GM23338 (cell line): ENCODE measurements around the gene ARR3. TPM values are rescaled to one million over a fixed set of nuclear protein-coding genes. Genes with fewer than 3 reads are reported as not detected.

Experiments
- ATAC-seq: fragments of 200-7000 bp; cut with Tn5 transposase; 3 replicates; pipeline ENCODE4 v1.9.1; 2020
- DNase-seq: peaks from one replicate; pipeline ENCODE4 v3.0.0-alpha.2; 2015; ENCODE audit warnings: low spot score
- H2AFZ ChIP-seq: fragments of 200-600 bp; sonication (generic); 2 replicates; pipeline ENCODE4 v1.8.0; 2016; ENCODE audit warnings: antibody characterized with exemption, mild to moderate bottlenecking, moderate library complexity
- H3F3A ChIP-seq: fragments of 200-600 bp; sonication (generic); replicated peaks from 2 replicates; pipeline ENCODE4 v1.8.0; 2017; ENCODE audit warnings: antibody characterized with exemption, mixed run types, low read depth
- H3K27ac ChIP-seq: fragments of 200-600 bp; sonication (generic); 2 replicates; pipeline ENCODE4 v1.6.1; 2016; ENCODE audit warnings: low read depth
- H3K27me3 ChIP-seq: fragments of 200-600 bp; sonication (generic); 2 replicates; pipeline ENCODE4 v1.8.0; 2016; ENCODE audit warnings: mild to moderate bottlenecking, mixed run types, moderate library complexity; ENCODE audit not compliant: insufficient read depth
- H3K36me3 ChIP-seq: fragments of 200-600 bp; sonication (generic); 2 replicates; pipeline ENCODE4 v1.8.0; 2016; ENCODE audit warnings: mild to moderate bottlenecking; ENCODE audit not compliant: insufficient read depth
- H3K4me1 ChIP-seq: fragments of 200-600 bp; sonication (generic); 2 replicates; pipeline ENCODE4 v1.8.0; 2016; ENCODE audit warnings: mild to moderate bottlenecking, moderate library complexity; ENCODE audit not compliant: insufficient read depth
- H3K4me2 ChIP-seq: fragments of 200-600 bp; sonication (generic); 2 replicates; pipeline ENCODE4 v1.7.1; 2017; ENCODE audit warnings: mixed run types
- H3K4me3 ChIP-seq: fragments of 200-600 bp; sonication (generic); 2 replicates; pipeline ENCODE4 v1.6.1; 2016; ENCODE audit warnings: mixed run types
- H3K79me2 ChIP-seq: fragments of 200-600 bp; sonication (generic); replicated peaks from 2 replicates; pipeline ENCODE4 v1.8.0; 2017; ENCODE audit warnings: mild to moderate bottlenecking; ENCODE audit not compliant: insufficient read depth
- H3K9me2 ChIP-seq: fragments of 200-600 bp; sonication (generic); 2 replicates; pipeline ENCODE4 v1.8.0; 2017; ENCODE audit not compliant: insufficient read depth
- H4K20me1 ChIP-seq: fragments of 200-600 bp; sonication (generic); replicated peaks from 2 replicates; pipeline ENCODE4 v1.8.0; 2017; ENCODE audit warnings: mild to moderate bottlenecking; ENCODE audit not compliant: insufficient read depth
- H3K27ac Mint-ChIP-seq: 2 replicates; pipeline ENCODE4 v1.8.0; 2020; ENCODE audit warnings: inconsistent platforms, mild to moderate bottlenecking, moderate library complexity, mixed read lengths
- H3K27me3 Mint-ChIP-seq: 3 replicates; pipeline ENCODE4 v1.8.0; 2022; ENCODE audit warnings: low read depth, mild to moderate bottlenecking, moderate library complexity, mixed read lengths, inconsistent platforms; ENCODE audit not compliant: insufficient read depth, poor library complexity
- H3K36me3 Mint-ChIP-seq: 3 replicates; pipeline ENCODE4 v1.8.0; 2021; ENCODE audit warnings: low read depth, mild to moderate bottlenecking, inconsistent platforms, moderate library complexity, mixed read lengths
- H3K4me1 Mint-ChIP-seq: 3 replicates; pipeline ENCODE4 v1.8.0; 2020; ENCODE audit warnings: mild to moderate bottlenecking, inconsistent platforms, mixed read lengths
- H3K4me3 Mint-ChIP-seq: 3 replicates; pipeline ENCODE4 v1.8.0; 2021; ENCODE audit warnings: moderate library complexity, mild to moderate bottlenecking, inconsistent platforms, mixed read lengths
- H3K9me3 Mint-ChIP-seq: 3 replicates; pipeline ENCODE4 v1.8.0; 2020; ENCODE audit warnings: moderate library complexity, mild to moderate bottlenecking, inconsistent platforms, mixed read lengths
- CTCF ChIP-seq, 2 experiments: fragments of 200-600 bp in 1 of 2; sonication (generic) in 1 of 2; conservative IDR thresholded peaks; 2 replicates each; pipeline versions ENCODE4 v1.5.1 to v1.6.1; 2016 to 2017; ENCODE audit warnings: antibody characterized with exemption in 2 of 2, low read depth in 2 of 2, mild to moderate bottlenecking in 2 of 2, moderate library complexity in 1 of 2
- ETS1 ChIP-seq: IDR thresholded peaks from 2 replicates; pipeline ENCODE4 v1.6.1; 2016; ENCODE audit warnings: antibody characterized with exemption
- EZH2 ChIP-seq: fragments of 200-600 bp; sonication (generic); IDR thresholded peaks from one replicate; pipeline ENCODE4 v1.8.0; 2017; ENCODE audit warnings: antibody characterized with exemption, mild to moderate bottlenecking, low read depth; ENCODE audit not compliant: unreplicated experiment
- EZH2phosphoT487 ChIP-seq: fragments of 200-600 bp; sonication (generic); IDR thresholded peaks from one replicate; pipeline ENCODE4 v1.8.1; 2018; ENCODE audit warnings: antibody characterized with exemption; ENCODE audit not compliant: unreplicated experiment
- JUNB ChIP-seq: IDR thresholded peaks from one replicate; pipeline ENCODE4 v1.6.1; 2016; ENCODE audit warnings: antibody characterized with exemption; ENCODE audit not compliant: unreplicated experiment
- NANOG ChIP-seq: IDR thresholded peaks from 2 replicates; pipeline ENCODE4 v1.6.1; 2016; ENCODE audit warnings: antibody characterized with exemption, borderline replicate concordance
- POLR2AphosphoS5 ChIP-seq: IDR thresholded peaks from 2 replicates; pipeline ENCODE4 v1.6.1; 2016; ENCODE audit warnings: antibody characterized with exemption, low read depth
- REST ChIP-seq: IDR thresholded peaks from one replicate; pipeline ENCODE4 v1.6.1; 2018; ENCODE audit warnings: antibody characterized with exemption; ENCODE audit not compliant: unreplicated experiment
- STAT1 ChIP-seq: IDR thresholded peaks from one replicate; pipeline ENCODE4 v1.6.1; 2016; ENCODE audit warnings: antibody characterized with exemption; ENCODE audit not compliant: unreplicated experiment
- ZNF114 ChIP-seq: fragments of 250-450 bp; sonication (Bioruptor Pico); IDR thresholded peaks from 2 replicates; pipeline ENCODE4 v1.5.0; 2020; ENCODE audit warnings: mild to moderate bottlenecking, moderate library complexity
- ZNF331 ChIP-seq: fragments of 250-450 bp; sonication (Bioruptor Pico); IDR thresholded peaks from 2 replicates; pipeline ENCODE4 v1.5.0; 2020; ENCODE audit warnings: low read depth, mild to moderate bottlenecking, moderate library complexity
- ZNF462 ChIP-seq: fragments of 250-450 bp; sonication (Bioruptor Pico); IDR thresholded peaks from 2 replicates; pipeline ENCODE4 v1.5.0; 2020; ENCODE audit warnings: mild to moderate bottlenecking, moderate library complexity
- polyA plus RNA-seq: library from polyadenylated mRNA; unstranded; fragments of >200 nt; fragmentation: Nextera tagmentation; extraction: Ambion mirVana; gene quantifications from 2 replicates; pipeline ENCODE4 v1.2.1, GENCODE V29; 2016
- total RNA-seq: library from RNA; depleted of rRNA; stranded (reverse); fragments of >200 nt; shearing (Covaris generic); gene quantifications from 2 replicates; pipeline ENCODE4 v1.2.3, GENCODE V29; 2014

ARR3 gene
- total and polyA plus RNA-seq, 2 experiments from 2014 or later = not detected

- Mint-ChIP-seq H3K27ac (no peak overlapping the region), H3K27me3 (no peaks in the 10 kb centered on the region), H3K4me3 (no peak overlapping the region), H3K9me3 (no peaks in the 10 kb centered on the region), H3K36me3 (no peaks in the 10 kb centered on the region), H3K4me1 (peaks cover 12% of the 10 kb centered on the region)
- H3K4me3 ChIP-seq = no peak overlapping the region
- H3K4me1 ChIP-seq = no peaks in the 10 kb centered on the region
- no peak overlapping the region for H3K27ac ChIP-seq
- DNase-seq = no peak
- H2AFZ ChIP-seq = no peak overlapping the region
- no peak overlapping the region for H3K4me2 ChIP-seq
- TF ChIP-seq ZNF331 (CRISPR knock-in tag) (no peak), REST (no peak), CTCF (conservative IDR thresholded peaks at IDR 0.05; ENCODE audit: low read depth in 2 of 2) (no peak), EZH2 (no peak), EZH2phosphoT487 (no peak), ETS1 (no peak), POLR2AphosphoS5 (no peak), JUNB (no peak), ZNF114 (CRISPR knock-in tag) (no peak), NANOG (no peak), STAT1 (no peak), ZNF462 (CRISPR knock-in tag) (no peak)
- ATAC-seq = no peak
- H4K20me1 ChIP-seq = no peaks in the 10 kb centered on the region
- H3K79me2 ChIP-seq = no peaks in the 10 kb centered on the region
- H3K27me3 ChIP-seq = no peaks in the 10 kb centered on the region
- no peaks in the 10 kb centered on the region for H3F3A ChIP-seq
- H3K9me2 ChIP-seq = no peaks in the 10 kb centered on the region
- no peaks in the 10 kb centered on the region for H3K36me3 ChIP-seq
Observed at GRCh38 chrX:70240751-70241150, 27.4 kb upstream of the ARR3 start.
